Activated B cell treated with CpG ODN at 0.5 μM for 24 hours (primary cell): ENCODE results near the gene ZEB2. TPM values are rescaled to one million over a fixed set of nuclear protein-coding genes. Genes with fewer than 3 reads are reported as not detected.

ENCODE experiments used
- ATAC-seq: fragments of 200-7000 bp; cut with Tn5 transposase; one replicate; pipeline ENCODE4 v1.10.0; 2021; ENCODE audit warnings: low read depth, mild to moderate bottlenecking, moderate library complexity
- CTCF ChIA-PET: fragments of 350-600 bp; sonication (Branson Sonifier 250); formaldehyde crosslinking; loops from one replicate; lab custom pipeline; 2021; ENCODE audit warnings: antibody characterized with exemption; lab: Charles Lee
- POLR2A ChIA-PET: fragments of 350-600 bp; sonication (Branson Sonifier 250); formaldehyde crosslinking; loops from one replicate; lab custom pipeline; 2021; ENCODE audit warnings: antibody characterized with exemption; lab: Charles Lee
- DNase-seq: peaks from one replicate; pipeline ENCODE4 v3.0.0; 2022
- H3K27ac Mint-ChIP-seq: one replicate; pipeline ENCODE4 v1.8.0; 2020; ENCODE audit warnings: mixed read lengths
- H3K27me3 Mint-ChIP-seq: one replicate; pipeline ENCODE4 v1.8.0; 2021; ENCODE audit warnings: mixed read lengths
- H3K36me3 Mint-ChIP-seq: one replicate; pipeline ENCODE4 v1.8.0; 2021; ENCODE audit warnings: low read depth, mixed read lengths
- H3K4me1 Mint-ChIP-seq: one replicate; pipeline ENCODE4 v1.8.0; 2021; ENCODE audit warnings: mixed read lengths
- H3K4me3 Mint-ChIP-seq: one replicate; pipeline ENCODE4 v1.8.0; 2020; ENCODE audit warnings: mild to moderate bottlenecking, mixed read lengths
- H3K9me3 Mint-ChIP-seq: one replicate; pipeline ENCODE4 v1.8.0; 2020; ENCODE audit warnings: mixed read lengths
- intact Hi-C: fragments of 100-400 bp; cut with micrococcal nuclease; formaldehyde crosslinking; loops from one replicate; pipeline ENCODE4 v1.15.1; 2024
- total RNA-seq: library from RNA; stranded (reverse); gene quantifications from 2 replicates; pipeline ENCODE4 v1.2.3, GENCODE V29; 2022
- TF ChIP-seq, protein P1 (sequence below): fragments of 200-600 bp; IDR thresholded peaks from one replicate; pipeline ENCODE4 v1.8.0; 2022; ENCODE audit warnings: antibody characterized with exemption, mild to moderate bottlenecking

The ZEB2 gene
- total RNA-seq, 1 donor from 2014 or later = 200 TPM

DNA sequence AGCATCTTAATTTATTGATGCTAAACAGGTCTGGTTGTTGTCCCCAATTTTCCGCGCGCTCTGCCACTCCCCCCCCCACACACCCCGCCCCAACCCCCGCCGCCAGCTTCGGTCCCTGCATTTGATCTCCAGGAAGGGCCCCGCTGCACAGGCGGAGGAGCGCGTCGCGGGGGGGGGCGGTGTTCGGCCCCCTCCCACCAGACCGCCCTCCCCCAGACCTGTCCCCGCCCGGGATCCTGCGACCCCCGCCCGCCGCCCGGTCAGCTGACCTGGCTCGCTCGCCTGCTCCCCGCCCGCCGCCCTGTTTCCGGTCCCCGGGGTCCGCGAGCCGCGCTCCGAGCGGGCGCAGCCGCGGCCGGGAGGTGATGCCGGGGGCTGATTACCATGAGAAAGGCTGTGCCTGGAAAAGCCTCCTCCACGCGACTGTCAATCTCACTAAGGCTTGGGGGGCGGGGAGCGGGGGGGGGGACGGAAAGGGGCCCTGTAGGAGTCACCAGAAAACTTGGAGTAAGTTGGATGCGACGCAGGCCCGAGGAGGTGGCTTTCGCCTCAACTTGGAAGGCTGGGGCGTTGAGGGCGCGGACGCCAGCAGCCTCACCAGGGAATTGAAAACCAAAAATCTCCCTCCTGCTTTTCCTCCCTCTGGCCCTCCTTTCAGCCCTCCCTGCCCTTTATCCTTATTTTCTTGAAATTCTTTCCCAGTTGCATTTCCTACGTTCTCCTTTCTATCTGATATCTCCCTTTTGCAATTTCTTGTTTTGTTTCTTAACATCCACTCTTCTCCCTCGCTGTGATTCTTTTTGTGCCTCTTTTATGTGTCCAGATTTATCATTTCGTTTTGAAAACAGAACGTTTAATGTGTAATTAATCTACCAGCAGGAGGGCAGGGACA, 4.4 kb upstream of the ZEB2 start:
- Mint-ChIP-seq H3K27ac (peak overlapping the region; percentile 27), H3K9me3 (no peaks in the 10 kb centered on the region), H3K4me3 (peak overlapping the region; percentile 91), H3K4me1 (peaks cover 32% of the 10 kb centered on the region), H3K27me3 (no peaks in the 10 kb centered on the region), H3K36me3 (no peaks in the 10 kb centered on the region)
- intact Hi-C loops = no loop called here
- TF ChIP-seq, protein P1, sequence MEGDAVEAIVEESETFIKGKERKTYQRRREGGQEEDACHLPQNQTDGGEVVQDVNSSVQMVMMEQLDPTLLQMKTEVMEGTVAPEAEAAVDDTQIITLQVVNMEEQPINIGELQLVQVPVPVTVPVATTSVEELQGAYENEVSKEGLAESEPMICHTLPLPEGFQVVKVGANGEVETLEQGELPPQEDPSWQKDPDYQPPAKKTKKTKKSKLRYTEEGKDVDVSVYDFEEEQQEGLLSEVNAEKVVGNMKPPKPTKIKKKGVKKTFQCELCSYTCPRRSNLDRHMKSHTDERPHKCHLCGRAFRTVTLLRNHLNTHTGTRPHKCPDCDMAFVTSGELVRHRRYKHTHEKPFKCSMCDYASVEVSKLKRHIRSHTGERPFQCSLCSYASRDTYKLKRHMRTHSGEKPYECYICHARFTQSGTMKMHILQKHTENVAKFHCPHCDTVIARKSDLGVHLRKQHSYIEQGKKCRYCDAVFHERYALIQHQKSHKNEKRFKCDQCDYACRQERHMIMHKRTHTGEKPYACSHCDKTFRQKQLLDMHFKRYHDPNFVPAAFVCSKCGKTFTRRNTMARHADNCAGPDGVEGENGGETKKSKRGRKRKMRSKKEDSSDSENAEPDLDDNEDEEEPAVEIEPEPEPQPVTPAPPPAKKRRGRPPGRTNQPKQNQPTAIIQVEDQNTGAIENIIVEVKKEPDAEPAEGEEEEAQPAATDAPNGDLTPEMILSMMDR = no peak
- DNase-seq = peak; percentile 34
- ATAC-seq = peak; percentile 26
- ChIA-PET CTCF (interaction anchor here (0.7 kb wide), 1 partner anchor 58 kb away, joined by 7 read pairs; no protein-coding TSS in a partner anchor), POLR2A (interaction anchor here (0.7 to 1.2 kb wide), 7 partner anchors 37 to 1228 kb away, joined by 3 to 6 read pairs (median 4); no protein-coding TSS in a partner anchor)

DNA sequence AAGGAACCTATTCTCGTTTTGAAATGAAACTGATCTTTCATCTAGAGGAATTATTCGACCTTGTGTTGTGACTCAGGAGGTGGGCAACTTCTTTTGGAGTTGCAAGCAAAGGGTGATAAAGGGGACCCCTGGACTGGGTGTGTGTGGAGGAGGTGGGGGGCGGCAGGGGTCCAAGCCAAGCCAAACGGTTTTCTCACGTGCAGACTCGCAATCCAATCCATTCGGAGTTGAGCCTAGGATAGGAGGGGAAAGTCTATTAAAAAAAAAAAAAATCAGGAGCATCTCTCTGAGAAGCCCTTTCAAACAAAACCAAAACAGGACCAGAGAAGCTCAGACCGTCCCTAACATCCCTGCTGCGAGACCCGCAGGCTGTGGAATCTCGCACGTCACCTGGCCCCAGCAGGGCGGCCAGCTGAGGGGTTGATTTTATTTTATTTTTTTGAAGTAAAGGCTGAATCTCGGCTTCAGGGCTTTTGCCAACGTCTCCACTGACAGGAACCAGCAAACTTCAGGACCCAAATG, 3.7 kb upstream of the ZEB2 start:
- H3K9me3 Mint-ChIP-seq = no peaks in the 10 kb centered on the region
- H3K27me3 Mint-ChIP-seq = no peaks in the 10 kb centered on the region
- H3K4me3 Mint-ChIP-seq = peak overlapping the region; percentile 91
- DNase-seq (no peak), ATAC-seq (no peak)
- H3K36me3 Mint-ChIP-seq = no peaks in the 10 kb centered on the region
- ChIA-PET POLR2A (interaction anchor here (0.7 to 1.2 kb wide), 8 partner anchors 38 to 1229 kb away, joined by 3 to 6 read pairs (median 4); no protein-coding TSS in a partner anchor), CTCF (interaction anchor here (0.7 kb wide), 1 partner anchor 59 kb away, joined by 7 read pairs; no protein-coding TSS in a partner anchor)
- intact Hi-C loops = no loop called here
- TF ChIP-seq, protein P1 = no peak
- no peak overlapping the region for H3K27ac Mint-ChIP-seq
- peaks cover 32% of the 10 kb centered on the region for H3K4me1 Mint-ChIP-seq

DNA sequence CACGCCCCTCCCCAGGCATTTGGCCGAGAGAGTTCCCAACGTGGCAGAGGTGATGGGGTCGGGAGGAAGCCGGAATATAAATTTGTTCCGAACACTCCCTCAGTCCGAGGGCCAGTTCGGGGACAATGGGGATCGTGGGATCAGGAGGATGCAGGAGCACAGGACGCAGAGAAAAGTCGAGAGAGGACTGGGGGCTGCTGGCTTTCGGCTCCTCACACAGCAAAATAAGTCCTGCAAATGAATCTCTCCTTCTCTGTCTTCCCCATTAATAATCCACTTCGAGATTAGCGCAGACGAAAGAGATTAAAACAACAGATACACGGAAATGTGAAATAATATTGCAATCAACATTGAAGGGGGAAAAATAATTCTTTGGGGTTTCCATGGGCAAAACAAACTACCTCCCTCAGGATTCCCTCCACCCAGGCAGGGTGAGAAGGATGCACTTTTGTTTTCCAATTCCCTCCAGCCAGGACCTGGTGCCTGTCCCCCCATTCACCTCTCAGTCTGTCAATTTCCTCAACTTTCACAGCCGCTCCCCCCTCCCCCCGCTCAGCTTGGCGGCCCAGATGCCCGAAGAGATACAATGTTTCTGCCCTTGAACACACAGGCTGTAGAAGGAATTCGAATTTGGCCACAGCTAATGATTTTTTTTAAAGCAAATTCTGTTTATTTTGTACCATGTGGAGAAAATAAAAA, 3.1 kb upstream of the ZEB2 start:
- H3K9me3 Mint-ChIP-seq = no peaks in the 10 kb centered on the region
- peaks cover 32% of the 10 kb centered on the region for H3K4me1 Mint-ChIP-seq
- H3K4me3 Mint-ChIP-seq = peak overlapping the region; percentile 91
- TF ChIP-seq, protein P1 = no peak
- ChIA-PET POLR2A (interaction anchor here (0.6 to 1.1 kb wide), 5 partner anchors 13 to 1228 kb away, joined by 3 to 6 read pairs (median 3); no protein-coding TSS in a partner anchor), CTCF (no interaction called here)
- intact Hi-C loops = no loop called here
- ATAC-seq (no peak), DNase-seq (no peak)
- H3K36me3 Mint-ChIP-seq = no peaks in the 10 kb centered on the region
- no peaks in the 10 kb centered on the region for H3K27me3 Mint-ChIP-seq
- peak overlapping the region; percentile 30 for H3K27ac Mint-ChIP-seq

DNA sequence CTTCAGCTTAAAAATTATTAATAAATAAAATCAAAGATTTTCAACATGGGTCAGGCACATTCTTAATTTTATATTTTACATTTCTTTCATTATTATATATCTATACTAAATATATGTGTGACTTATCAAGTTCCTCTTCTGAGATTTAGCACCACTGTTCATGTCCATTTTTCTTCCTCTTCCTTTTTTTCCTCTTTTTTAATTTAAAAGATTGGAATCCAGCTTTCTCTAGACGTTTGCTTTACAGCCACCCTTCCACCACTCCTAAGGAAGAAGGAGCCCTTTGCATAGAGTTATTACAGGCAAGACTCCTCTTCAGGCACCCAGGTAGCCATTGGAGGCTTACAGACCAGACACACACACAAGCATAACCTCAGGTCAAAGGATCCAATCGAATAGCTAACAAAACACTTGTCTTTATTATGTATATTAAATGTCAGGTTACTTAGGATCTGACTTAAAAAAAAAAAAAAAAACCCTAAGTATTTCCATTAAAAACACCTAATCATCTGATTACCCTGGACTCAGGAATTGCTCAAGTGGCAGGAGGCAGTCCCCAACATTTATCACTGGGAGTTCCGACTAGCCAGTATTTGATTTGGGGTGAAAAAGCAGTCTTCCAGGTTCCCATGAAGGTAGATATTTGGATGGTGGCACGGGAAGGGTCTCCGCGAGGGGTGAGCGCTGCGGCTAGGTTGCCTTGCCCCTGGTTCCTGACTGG, 2.4 kb upstream of the ZEB2 start:
- DNase-seq = no peak

More for the DNA sequence above, 2.4 kb upstream of the ZEB2 start:
- Mint-ChIP-seq H3K36me3 (peaks cover 3% of the 10 kb centered on the region), H3K27me3 (no peaks in the 10 kb centered on the region), H3K4me3 (peak overlapping the region; percentile 91), H3K27ac (peak overlapping the region; percentile 50), H3K9me3 (no peaks in the 10 kb centered on the region), H3K4me1 (peaks cover 32% of the 10 kb centered on the region)
- TF ChIP-seq, protein P1 = no peak
- POLR2A ChIA-PET = interaction anchor here (0.6 to 4.3 kb wide), 4 partner anchors 10 to 1229 kb away, joined by 4 to 35 read pairs (median 6); no protein-coding TSS in a partner anchor
- no peak for ATAC-seq
- CTCF ChIA-PET = interaction anchor here (1.6 kb wide), 1 partner anchor 39 kb away, joined by 5 read pairs; no protein-coding TSS in a partner anchor
- intact Hi-C loops = no loop called here
